GM21529 (cell line): ENCODE results near the gene CTU1.

Source experiments
- ATAC-seq: cut with Tn5 transposase; IDR thresholded peaks from one replicate; pipeline ENCODE4 v1.9.1; 2021; ENCODE audit not compliant: unreplicated experiment

CTU1 gene

DNA sequence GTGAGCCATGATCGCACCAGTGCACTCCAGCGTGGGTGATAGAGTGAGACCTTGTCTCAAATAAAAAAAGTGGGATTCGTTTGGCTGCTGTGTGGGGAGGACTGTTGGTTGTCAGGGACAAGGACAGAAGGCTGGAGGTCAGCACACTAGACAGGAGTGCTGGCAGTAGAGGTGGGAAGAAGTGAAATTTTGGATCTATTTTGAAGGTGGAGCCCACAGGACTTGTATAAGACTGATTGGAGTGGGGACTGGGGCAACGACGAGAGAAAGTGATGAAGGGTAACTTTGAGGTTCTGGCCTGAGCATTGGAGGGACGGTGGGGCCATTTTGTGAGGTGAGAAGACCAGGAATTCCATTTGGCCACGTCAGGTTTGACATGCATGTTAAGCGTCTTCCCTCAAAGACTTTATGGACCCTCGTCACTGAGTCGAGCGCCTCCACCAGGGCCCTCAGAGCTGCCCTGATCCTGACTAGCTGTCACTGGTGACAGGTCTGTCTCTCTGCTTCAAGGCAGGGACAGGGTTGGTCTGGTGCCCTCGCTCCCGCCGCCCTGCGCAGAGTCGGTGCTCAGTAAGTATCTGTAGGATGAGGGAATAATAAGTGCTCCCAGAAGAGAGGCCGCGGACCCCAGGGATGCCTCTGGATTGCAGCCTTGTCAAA lies 673 bp downstream of the CTU1 start:
- ATAC-seq, result no peak

DNA sequence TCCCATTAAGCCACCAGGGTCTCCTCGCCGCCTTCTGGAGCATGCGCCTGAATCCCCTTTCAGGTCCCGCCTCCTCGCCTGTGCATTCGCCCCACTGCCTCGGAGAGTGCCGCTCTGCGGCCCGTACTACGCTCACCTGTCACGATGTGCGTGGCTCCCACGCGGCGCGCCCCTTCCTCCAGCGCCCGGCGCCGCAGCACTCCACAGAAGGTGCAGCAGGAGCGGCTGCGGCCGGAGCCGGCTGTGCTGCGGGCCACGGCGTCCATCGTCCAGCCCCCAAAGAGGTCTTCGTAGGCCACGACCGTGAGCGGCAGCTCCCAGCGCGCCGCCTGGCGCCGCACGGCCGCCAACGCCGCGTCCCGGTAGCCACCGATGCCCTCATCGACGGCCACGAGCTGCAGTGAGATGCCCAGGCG lies 4.3 kb downstream of the CTU1 start:
- ATAC-seq, result no peak

DNA sequence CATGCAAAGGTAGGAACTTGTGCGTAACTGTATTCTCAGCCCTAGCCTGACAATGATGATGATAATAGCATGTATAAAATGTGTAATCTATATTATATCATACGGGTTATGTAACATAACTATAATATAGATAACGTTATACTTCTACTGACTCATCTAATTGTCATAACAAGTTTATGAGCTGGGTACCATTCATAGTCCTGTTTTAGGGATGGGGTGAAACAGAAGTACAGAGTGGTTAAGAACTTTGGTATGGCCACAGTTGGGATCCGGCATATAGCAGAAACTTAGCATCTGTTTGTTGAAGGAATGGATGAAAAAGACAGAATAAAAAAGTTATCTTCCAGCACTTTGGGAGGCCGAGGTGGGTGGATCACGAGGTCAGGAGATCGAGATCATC lies 5.2 kb downstream of the CTU1 start:
- ATAC-seq, result no peak

DNA sequence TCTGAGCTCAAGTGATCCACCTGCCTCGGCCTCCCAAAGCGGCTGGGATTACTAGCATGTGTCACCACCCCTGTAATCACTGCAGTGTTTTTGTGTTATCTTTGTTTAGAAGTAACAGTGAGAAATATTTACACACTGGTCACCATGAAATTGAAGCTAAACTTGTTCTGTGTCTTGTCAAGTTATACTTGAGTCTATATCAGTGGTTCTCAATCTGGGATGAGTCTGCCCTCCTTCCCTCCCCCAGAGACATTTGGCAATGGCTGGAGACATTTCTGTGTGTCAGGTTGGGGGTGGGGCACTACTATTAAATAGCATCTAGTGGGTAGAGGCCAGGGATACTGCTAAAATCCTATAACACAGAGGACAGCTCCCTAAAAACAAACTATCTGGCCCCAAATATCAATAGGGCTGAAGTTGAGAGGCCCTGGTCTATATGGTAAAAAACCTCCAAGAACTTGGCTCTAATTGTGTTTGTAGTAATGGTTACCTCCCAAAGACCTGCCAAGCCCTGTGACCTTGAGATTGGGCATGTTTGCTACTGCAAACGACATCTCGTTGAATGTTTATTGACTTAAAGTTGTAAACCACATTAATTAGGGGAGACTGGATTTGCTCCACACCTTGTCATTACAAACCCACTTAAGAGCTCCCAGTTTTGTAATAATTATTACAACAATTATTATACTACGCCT lies 6.9 kb downstream of the CTU1 start:
- ATAC-seq, result no peak

DNA sequence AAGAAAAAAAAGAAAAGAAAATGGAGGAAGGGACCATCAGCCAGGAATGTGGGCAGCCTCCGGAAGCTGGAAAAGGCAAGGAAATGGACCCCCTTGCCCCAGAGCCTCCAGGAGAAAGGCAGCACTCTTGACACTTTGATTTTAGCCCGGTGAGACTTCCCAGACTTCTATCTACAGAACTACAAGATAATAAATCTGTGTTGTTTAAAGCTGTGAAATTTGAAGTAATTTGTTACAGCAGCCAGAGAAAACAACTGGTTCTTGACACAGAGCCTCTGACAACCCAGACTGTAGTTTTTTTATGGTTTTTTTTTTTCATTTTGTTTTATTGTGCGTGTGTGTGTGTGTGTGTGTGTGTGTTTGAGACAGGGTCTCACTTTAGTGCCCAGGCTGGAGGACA lies 7.6 kb downstream of the CTU1 start:
- no peak for ATAC-seq

DNA sequence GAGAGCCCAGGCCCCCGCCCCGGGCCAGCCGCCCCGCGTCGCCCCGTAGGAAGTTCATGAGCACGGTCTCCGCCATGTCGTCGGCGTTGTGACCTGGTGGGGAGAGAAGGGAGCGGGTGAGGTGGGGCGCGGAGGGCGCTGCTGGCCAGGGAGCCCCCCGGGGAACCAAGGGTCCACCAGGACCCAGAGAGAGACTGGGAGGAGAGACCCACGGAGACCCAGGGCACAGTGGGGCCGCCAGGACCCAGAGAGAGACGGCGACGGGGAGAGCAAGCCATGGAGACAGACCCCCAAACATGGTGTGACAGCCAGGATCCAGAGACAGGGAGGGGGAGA lies 9.2 kb downstream of the CTU1 start:
- no peak for ATAC-seq

DNA sequence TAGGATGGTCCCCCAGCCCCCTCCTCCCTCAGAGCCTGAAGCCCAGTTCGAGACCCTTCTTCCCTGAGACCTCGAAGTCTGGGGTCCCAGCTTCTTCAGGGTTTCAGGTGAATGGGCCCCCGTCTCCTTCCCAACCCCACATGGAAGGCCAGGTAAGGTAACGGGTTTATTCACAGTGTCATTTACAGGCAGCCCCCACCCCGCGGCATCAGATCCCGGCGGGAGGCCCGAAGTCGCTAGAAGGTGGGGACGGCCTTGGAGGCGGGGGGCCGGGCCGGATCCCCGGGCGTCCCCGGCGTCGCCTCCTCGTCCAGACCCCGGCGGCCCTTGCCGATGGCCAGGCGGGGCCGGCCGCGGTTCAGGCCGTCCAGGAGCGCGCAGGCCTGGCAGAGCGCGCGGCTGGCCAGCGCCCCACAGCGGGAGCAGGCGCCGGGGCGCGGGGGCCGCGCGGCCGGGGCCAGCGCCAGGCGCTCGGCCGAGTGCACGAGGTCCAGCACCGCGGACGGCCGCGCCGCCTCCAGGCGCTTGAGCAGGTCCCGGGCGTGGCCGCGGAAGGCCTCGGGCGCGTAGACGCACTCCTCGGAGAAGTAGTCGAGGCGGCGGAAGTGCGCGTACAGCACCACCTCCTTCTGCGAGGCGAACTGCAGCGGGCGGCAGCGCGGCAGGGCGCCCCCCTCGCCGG lies 9.7 kb downstream of the CTU1 start:
- ATAC-seq, result no peak

DNA sequence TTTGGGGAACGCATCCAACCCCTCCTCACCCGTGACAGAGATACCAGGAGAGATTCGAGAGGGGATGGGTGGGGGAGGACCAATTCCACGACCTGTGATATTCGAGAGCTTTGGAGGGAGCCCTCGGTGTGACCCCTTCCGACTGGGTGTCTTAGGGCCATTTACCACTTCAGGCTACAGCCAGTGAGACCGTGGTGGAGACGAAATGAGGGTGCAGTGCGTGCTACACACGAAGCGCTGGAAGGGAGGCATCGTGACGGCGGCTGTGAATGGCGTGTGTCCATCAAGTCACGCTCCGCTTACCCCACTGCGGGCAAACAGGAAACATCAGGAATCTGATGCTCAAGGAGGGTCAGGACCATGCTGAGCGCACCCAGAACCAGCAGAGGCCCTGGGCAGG lies 10.4 kb downstream of the CTU1 start:
- no peak for ATAC-seq

DNA sequence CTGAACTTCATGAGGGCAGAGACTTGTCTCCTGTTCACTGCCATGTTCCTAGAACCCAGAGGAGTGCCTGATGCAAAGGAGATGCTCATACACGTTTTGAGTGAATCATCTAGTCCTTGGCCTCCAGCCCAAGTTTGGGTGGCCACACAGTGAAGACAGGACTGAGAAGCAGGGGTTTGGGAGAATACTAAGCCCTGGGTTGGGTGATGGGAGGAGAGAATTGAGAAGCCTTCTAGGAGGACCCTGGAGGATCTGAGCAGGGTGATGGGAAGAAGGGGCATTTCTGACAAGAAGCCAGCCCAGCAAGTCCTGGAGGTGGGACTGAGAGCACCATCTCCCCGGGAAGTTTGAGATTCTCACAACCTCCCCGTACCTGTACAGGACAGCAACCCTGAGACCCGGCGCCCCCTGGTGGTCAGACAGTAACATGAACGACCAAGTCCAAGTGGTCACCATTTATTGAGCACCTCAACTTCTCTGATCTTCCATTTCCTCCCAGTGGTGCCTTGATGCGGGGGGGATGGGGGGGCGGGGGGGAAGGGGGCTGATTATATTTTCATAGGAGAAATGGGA lies 11.0 kb downstream of the CTU1 start:
- ATAC-seq, result no peak

DNA sequence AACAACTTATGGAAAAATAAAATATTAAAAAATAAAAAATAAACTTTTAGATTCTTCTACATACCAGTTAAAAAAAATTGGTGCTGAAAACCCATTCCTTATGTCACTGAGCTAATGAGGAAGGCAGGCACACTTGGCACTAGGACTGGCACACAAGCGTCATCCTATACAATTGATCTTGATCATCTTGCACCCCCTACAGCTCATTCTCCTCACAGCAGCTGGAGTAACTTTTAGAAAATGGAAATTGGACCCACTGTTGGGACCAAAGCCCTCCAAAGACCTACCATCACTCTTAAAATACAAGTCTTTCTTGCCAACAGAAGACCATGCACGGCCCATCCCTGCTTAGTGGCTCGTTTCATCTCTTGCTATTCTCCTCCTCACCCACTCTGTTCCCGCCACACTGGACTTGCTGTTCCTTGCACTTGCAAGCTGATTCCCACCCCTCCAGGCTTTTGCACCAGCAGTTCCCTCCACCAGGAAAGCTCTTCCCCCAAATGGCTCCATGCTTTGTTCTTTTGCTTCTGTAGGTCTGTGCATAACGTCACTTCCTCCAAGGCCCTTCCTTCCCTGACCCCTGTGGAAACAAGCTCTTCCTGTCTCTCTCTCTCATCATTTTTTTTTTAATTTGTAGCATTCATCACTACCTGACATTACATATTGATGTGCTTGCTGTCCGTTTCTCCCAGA lies 11.6 kb downstream of the CTU1 start:
- ATAC-seq, result no peak

DNA sequence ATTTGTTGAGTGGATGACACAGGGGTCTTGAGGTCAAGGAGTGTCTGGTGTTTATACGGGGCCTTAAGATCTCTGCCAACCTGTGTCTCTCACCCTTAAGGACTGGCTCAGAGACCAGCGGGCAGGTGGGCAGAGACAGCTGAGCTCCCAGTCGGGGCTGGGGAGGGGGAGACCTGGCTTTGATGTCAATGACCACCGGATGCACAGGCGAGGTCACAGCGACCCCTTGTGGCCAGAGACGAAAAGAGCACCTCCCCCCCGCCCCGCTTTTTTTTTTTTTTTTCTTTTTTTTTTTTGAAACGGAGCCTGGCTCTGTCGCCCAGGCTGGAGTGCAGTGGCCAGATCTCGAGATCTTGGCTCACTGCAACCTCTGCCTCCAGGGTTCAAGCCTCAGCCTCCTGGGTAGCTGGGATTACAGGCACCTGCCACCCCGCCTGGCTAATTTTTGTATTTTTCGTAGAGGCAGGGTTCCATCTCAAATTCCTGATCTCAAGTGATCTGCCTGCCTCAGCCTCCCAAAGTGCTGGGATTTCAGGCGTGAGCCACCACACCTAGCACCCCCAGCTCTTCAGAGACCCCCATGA lies 13.4 kb downstream of the CTU1 start:
- no peak for ATAC-seq

DNA sequence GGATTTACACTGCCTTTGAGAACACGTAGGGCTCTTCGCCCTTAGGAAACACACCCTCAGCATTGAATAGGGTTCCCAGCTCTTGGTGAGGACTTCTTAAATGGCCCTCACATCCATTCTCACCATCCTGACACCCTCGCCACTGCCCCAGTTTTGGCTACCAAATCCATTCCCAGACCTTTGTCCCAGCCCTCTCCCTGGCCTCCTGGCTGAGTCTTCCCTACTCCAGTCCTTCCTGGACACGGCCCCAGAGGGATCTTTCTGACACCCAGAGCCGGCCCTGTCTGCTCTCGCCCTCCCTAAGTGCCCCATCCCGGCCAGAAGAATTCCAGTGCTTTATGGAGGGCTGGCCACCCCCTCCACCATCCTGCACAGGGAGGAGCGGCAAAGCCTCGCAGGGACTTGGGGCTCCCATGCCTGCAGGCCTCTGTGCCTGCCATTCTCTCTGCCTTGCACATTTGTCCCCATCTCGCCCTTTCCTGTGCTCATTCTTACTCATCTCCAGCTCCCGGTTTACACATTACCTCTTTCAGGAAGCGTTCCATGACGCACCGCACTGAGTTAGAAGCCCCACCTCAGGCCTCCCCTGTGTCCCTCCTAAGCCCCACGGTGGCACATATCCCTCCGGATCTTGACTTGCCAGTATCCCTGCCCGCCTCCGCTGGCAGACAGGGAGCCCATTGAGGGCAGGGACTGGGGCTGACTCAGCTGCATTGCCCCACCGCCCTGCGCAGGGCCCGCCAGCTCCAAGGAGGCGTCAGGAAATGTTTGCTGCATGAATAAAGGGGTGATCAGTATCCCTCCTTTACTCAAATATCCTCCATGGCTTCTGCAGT lies 14.5 kb downstream of the CTU1 start:
- ATAC-seq, result no peak

DNA sequence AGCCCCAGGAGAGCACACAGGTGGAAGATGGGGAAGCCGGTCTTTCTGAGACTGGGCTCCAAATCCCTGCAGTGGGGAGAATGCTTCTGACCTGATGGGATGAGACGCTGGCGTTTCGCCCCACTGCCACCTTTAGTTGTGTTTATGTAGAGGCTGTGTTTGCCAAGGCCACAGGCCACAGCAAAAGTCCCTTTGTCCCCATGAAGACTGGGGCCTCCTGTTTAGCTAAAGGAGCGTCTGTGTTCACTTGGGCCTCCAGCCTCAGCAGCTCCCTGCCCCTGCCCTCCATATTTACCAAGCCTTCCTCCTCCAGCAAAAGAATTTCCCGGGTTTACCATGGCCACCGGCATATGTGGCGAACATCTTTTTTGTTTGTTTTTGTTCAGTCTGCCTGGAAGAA lies 15.1 kb downstream of the CTU1 start:
- ATAC-seq, result no peak

DNA sequence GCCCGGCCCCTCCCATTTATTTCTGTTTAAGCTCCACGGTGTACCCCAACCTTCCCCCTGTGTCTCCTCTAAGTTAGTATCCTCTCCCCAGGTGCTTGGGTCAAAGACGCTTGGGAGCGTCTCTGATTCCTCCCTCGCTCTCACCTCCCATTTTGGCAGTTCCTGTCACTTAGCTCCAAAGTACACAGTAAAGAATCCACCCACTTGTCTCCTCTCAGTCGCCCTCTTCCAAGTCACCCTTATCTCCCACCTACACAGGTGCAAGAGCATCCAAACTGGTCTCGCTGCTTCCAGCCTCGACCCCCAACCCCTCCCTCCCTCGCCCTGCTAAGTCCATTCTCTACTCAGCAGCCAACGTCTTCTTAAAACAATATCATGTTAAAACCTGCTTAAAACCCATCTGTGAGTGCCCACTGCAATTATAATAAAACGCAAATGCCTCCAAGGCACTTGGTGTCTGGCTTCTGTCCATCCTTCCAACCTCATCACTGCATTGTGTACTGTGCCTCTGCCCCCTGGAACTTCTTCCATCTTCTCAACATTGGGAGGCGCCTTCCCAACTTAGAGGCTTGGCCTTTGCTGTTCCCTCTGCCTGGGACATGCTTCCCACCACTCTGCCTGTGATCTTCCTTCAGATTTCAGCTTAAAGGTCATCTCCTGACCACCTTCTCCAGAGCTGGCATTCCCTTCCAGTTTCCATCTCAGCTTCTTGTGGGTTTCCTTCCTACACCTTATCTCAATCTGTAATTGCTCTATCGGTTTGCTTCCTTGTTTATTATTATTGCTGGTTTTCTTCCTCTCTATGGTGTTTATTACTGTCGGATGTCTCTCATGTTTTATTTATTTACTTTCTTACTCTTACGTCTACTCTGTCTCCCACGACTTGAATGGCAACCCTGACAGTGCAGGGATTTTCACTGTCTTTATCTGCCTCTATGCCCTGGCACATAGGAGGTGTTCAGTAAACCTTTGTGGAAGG lies 16.0 kb downstream of the CTU1 start:
- no peak for ATAC-seq

DNA sequence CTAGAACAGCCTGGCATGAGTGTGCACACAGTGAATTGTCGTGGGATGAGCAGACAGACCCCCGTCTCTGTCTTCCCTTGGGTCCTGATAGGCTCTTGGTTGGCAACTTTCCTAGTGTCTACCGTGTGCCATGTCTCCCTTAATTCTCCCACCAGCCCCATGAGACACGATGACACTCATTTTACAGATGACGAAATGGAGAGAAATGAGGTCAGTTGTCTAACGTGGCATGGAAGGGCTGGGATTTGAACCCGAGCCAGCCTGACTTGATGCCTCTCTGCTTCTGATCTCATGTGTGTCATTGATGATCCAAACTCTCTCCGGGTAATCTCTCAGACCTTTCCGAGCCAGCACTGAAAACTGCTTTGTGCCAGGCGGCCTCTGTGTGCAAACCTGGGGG lies 17.1 kb downstream of the CTU1 start:
- ATAC-seq, result no peak

DNA sequence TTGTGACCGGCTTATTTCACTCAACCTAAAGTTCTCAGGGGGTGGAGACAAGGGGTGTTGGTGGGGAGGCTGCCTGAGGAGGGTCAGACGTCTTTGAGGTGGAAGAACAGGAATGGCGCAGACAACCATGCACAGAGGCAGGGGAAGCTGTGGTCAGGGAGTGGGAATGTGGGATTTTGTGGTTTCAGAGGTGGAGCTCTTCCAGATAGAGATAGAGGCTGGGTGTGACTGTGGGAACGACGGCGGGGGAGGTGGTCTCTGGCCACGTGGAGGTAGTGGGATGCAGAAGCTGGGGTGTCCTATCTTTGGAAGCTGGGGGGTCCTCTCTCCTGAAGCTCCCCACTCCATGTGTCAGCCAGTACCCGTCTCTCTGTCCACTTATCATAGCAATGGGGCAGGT lies 17.7 kb downstream of the CTU1 start:
- ATAC-seq, result no peak

DNA sequence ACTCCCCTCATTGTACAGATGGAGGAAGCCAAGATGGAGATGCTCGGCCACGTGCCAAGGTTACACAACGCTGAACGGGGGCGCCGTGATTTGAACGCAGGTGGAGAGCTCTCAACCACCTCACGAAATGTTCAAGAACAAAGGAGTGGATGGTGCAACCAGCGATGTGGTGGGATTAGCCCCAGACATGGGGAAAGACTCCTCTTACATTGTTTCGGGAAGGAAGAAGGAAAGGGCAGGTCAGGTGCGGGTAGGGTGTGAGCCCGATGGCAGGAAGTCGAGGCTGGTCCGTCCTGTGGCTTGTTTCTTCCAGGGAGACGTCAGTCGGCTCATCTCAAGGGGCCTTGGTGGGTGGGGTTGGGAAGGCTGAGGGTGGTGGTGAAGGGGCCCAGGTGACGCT lies 18.4 kb downstream of the CTU1 start:
- ATAC-seq, result no peak

DNA sequence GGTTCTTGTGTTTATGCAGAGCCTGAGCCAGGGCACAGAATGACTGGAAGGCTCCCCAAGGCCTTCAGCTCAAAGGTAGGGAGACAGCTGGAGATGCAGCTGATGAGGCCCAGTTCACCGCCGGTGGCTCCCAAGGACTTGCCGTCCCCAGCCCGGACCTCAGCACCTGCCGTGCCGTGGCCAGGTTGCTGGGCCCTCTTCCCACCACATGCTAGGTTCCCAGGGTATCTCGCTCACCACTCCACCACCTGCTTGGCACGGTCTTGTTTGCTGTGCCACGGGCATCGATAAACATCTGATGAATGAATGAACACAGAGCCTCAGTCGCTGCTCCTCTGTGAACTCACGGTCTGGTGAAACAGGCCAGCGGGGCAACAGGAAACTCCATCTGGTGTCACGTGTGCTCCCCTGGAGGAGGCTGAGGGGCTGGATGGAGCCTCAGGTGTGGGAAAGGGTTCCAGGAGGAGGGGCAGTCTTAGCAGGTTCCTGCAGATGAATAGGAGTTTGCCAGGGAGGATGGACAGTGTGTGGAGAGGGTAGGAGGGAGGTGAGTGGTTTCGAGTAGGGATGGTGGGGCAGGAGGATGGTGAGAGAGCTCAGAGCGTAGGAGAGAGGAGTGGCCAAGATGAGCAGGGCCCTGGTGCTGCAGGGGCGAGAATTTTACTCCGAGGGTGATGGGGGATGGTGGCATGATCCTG lies 21.9 kb downstream of the CTU1 start:
- ATAC-seq, result no peak

DNA sequence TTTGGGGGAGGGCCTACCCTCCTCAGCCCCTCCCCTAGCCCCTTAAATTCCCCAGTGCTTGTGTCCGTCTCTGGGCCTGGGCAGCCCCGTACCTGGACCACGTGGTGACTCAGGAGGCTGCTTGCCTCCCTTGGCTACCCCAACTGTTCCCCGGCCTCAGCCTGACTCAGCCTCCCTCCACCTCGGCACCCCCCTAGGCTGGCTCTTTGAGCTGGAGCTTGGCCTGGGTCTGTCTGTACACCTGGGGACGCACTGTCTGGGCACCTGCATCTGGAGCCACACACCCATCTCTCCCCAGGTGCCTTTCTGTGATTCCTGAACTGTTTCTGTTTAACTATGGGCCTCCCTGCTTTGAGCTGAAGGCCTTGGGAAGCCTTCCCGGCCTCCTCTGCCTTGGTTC lies 23.7 kb downstream of the CTU1 start:
- ATAC-seq, result no peak
